ENCODE measurements around the gene SRXN1. TPM values are rescaled to one million over a fixed set of nuclear protein-coding genes. Genes with fewer than 3 reads are reported as not detected.

SRXN1 gene
- polyA plus RNA-seq, 1 donor from 2014 or later = 6.9 TPM

- no peak overlapping the region for H2AFZ ChIP-seq (ENCODE audit: low read depth, low read length)
- H3K27me3 ChIP-seq (ENCODE audit: insufficient read depth, low read depth, low read length) = peaks cover 4% of the 10 kb centered on the region
- no peaks in the 10 kb centered on the region for H3K9me3 ChIP-seq (ENCODE audit: low read length)
- TF ChIP-seq MXI1 (conservative IDR thresholded peaks at IDR 0.05; ENCODE audit: poor library complexity, severe bottlenecking) (no peak), TAF1 (IDR thresholded peaks at IDR 0.05; ENCODE audit: low read depth) (no peak)
- no peak overlapping the region for H3K4me2 ChIP-seq (ENCODE audit: low read length)
- no peaks in the 10 kb centered on the region for H4K20me1 ChIP-seq (ENCODE audit: insufficient read depth)
- H3K9me2 ChIP-seq (ENCODE audit: insufficient read depth, low read length) = no peaks in the 10 kb centered on the region
- H3K27ac ChIP-seq (ENCODE audit: low read length) = no peak overlapping the region
- no peaks in the 10 kb centered on the region for H3K36me3 ChIP-seq (ENCODE audit: insufficient read depth, low read length)
- no peak overlapping the region for H3K4me3 ChIP-seq (ENCODE audit: low read length)
- H3K79me2 ChIP-seq (replicated peaks; ENCODE audit: insufficient read depth, low read length) = no peaks in the 10 kb centered on the region
- H3F3A ChIP-seq (ENCODE audit: insufficient read depth, low read length, poor library complexity, severe bottlenecking) = no peaks in the 10 kb centered on the region
- no peak overlapping the region for H3K9ac ChIP-seq (ENCODE audit: low read length)
Measured at GRCh38 chr20:658202-658601, 5.2 kb upstream of the SRXN1 start.

GRCh38 chr20:655726-656624 is 3.0 kb upstream of the SRXN1 start:
- Histone ChIP-seq H3K27me3 (ENCODE audit: insufficient read depth, low read depth, low read length) (no peaks in the 10 kb centered on the region), H3K9me3 (ENCODE audit: low read length) (no peaks in the 10 kb centered on the region), H3K4me3 (ENCODE audit: low read length) (no peak overlapping the region), H3K4me2 (ENCODE audit: low read length) (no peak overlapping the region), H3F3A (ENCODE audit: insufficient read depth, low read length, poor library complexity, severe bottlenecking) (no peaks in the 10 kb centered on the region), H3K9me2 (ENCODE audit: insufficient read depth, low read length) (no peaks in the 10 kb centered on the region), H3K36me3 (ENCODE audit: insufficient read depth, low read length) (no peaks in the 10 kb centered on the region), H3K27ac (ENCODE audit: low read length) (no peak overlapping the region), H3K79me2 (replicated peaks; ENCODE audit: insufficient read depth, low read length) (no peaks in the 10 kb centered on the region), H3K9ac (ENCODE audit: low read length) (no peak overlapping the region), H2AFZ (ENCODE audit: low read depth, low read length) (no peak overlapping the region), H4K20me1 (ENCODE audit: insufficient read depth) (no peaks in the 10 kb centered on the region)
- TF ChIP-seq RAD21 (conservative IDR thresholded peaks at IDR 0.05) = no peak
- no peak for TF ChIP-seq REST (IDR thresholded peaks at IDR 0.05; ENCODE audit: borderline replicate concordance)
- TF ChIP-seq TAF1 (IDR thresholded peaks at IDR 0.05; ENCODE audit: low read depth) = no peak
- no peak for TF ChIP-seq POLR2AphosphoS5 (IDR thresholded peaks at IDR 0.05)
- TF ChIP-seq CTCF (IDR thresholded peaks at IDR 0.05; ENCODE audit: poor library complexity, severe bottlenecking) = no peak
- TF ChIP-seq EZH2 (IDR thresholded peaks at IDR 0.05; ENCODE audit: borderline replicate concordance, insufficient read depth, low read length, poor library complexity, severe bottlenecking) = no peak
- TF ChIP-seq MXI1 (conservative IDR thresholded peaks at IDR 0.05; ENCODE audit: poor library complexity, severe bottlenecking) = no peak
- no peak for TF ChIP-seq SMC3 (conservative IDR thresholded peaks at IDR 0.05; ENCODE audit: poor library complexity)
- no peak for TF ChIP-seq EP300 (conservative IDR thresholded peaks at IDR 0.05; ENCODE audit: poor library complexity, severe bottlenecking)
